Activated CD4-positive, alpha-beta T cell treated with anti-CD3 and anti-CD28 coated beads, Interleukin-2, amount 50 U/mL, for 48 hours (primary cell): ENCODE measurements around the gene GLRX5.

Source experiments
- DNase-seq, 2 experiments: peaks; one replicate each; pipeline ENCODE4 v3.0.0-alpha.2; 2020

Gene GLRX5

GRCh38 chr14:95518045-95518751 lies 16.7 kb upstream of the GLRX5 start:
- DNase-seq, result no peak

DNA sequence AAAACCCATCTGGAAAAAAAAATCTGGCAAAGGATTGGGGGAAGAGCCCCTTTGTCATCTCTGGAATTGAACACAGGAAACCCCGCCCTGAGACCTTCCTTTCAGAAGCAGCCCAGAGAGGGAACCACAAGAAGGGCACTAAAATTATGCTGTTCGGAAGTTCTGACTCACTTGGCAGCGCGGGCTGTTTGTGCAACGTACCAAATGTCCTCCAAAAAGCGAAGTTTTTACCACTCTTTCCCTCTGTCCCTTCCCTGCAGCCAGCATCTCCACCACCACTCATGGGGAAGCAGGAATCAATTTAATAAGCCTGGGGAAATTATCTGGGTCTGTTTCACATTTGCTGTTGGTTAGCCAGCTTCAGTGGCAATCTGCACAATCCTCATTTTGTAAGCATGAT lies 15.2 kb upstream of the GLRX5 start:
- DNase-seq, result peak; percentile 71 to 80

DNA sequence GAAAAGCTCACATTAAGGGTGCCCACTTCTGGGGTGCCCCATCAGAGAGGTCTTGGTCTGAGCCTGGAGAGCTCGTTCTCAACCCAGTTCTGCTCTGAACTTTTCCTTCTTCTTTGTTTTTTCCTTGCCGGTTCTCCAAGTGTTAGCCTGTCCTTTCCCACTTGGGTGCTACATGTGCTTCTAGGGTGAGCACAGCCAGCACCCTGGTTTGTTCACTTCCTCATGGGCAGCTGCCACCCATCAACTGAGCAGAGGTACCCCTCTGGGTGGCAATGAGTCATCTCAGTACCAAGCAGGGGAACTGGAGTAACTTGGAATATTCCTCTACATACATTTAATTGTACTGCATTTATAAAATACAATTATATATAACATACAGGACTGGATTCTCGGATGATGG lies 14.5 kb upstream of the GLRX5 start:
- peak in 1 of 2 experiments; percentile 19 for DNase-seq

DNA sequence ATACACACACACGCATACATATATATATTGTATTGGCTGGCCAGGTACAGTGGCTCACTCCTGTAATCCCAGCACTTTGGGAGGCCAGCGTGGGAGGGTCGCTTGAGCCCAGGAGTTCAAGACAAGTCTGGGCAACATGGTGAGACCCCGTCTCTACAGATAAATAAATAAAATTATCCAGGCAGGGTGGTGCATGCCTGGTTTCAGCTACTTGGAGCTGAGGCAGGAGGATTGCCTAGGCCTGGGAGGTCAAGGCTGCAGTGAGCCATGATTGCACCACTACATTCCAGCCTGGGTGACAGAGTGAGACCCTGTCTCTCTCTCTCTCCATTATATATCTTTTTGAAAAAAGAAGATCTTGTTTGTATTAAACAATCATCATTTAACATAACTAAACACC lies 13.8 kb upstream of the GLRX5 start:
- DNase-seq, result no peak

DNA sequence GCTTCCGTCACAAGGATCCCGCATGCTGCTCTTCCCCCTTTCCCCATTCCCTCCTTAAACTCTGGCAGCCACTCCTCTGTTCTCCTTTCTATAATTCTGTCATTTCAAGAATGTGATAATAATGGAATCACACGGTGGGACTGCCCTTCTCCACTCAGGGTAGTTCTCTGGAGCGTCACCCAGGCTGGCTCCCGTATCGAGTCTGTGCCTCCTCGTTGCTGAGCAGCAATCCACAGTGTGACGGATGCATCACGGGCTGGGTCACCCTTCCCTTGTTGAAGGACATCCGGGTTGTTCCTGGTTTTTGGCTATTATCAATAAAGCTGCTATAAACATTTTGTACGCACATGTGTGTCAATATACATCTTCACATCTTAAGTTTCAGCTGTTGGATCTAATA lies 12.7 kb upstream of the GLRX5 start:
- DNase-seq, result no peak

GRCh38 chr14:95522556-95522955 lies 12.3 kb upstream of the GLRX5 start:
- DNase-seq, result no peak

DNA sequence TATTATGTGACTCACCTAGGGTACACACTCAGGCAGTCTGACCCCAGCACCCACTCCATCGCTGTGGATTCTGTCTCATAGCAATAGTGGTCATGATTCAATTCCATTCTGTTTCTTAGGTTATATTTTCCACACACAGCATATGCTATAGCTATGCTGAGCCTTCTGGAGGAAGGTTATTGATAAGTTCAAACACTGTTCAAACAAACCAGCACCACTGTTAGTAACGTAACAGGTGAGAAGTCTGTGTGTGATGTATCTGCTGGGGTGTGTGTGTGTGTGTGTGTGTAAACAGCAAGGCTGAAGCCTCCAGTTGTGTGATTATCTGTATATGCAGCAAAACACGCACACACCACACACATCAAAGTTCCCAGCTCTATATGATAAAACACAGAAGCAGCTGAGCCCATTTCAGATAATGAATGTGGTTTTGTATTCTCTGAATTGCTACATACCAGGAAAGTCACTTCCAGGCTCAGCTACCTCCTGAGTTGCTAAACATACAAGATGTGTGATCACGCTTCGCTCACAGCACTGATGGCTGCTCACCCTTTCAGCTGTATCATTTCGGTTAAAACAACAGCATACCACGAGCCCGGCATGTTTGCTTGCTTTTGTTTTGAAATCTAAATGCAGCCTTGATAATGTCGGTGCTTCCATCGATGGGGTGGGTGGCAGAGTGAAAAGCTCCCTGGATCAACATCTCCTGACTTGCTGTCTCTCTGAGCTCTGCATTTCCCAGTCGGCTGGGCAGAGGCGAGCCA lies 11.6 kb upstream of the GLRX5 start:
- DNase-seq, result peak; percentile 59 to 70

GRCh38 chr14:95523815-95524448 lies 10.9 kb upstream of the GLRX5 start:
- peak; percentile 45 to 56 for DNase-seq

DNA sequence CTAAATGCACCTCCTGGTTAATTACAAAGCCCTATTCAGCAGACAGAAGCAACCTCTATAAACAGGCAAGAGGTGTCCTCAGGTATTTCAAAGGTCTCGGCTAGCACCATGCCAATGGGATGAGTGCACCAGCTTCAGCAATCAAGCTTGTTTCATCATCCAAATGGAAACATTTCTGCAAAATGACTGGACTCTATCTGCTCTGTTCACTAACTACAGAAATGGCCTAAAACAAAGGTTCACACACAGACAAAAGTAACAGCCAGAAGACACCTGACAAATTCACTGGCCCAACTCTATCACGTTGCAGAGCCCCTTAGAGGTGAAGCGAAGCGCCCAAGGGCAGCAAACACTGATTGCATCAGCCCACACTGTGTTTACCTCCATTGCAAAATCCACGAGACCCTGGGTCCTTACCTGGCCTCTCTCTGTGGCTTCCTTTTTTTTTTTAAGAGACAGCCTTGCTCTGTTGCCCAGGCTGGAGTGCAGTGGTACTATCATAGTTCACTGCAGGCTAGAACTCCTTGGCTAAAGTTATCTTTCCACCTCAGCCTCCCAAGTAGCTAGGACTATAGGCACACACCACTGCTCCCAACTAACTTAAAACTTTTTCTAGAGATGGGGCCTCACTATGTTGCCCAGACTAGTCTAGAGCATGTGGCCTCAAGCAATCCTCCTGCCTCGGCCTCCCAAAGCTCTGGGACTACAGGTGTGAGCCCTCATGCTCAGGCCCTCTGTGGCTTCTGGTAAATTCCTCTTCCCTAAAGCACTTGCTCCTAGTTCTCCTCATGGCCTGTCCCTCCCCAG lies 9.9 kb upstream of the GLRX5 start:
- no peak for DNase-seq

DNA sequence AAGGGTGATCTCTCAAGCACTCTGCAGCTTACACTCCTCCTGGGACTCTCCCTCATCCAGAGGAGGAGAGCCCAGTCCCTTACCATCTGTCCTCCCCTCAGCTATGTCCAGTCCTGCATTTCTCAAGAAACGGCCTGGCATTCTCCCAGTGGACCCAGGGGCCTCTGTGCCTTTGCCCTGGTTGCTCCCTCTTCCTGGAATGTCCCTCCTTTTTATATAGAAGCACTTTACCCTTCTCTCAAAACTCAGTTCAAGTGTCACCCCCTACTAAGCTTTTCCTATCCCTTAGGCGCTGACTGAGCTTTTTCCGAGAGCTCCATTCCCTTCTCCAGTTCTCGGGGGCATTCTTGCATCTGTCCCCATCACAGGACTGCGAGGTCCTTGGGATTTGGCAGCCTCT lies 8.9 kb upstream of the GLRX5 start:
- no peak for DNase-seq

- no peak for DNase-seq
Measured at GRCh38 chr14:95526483-95527386, 8.1 kb upstream of the GLRX5 start.

DNA sequence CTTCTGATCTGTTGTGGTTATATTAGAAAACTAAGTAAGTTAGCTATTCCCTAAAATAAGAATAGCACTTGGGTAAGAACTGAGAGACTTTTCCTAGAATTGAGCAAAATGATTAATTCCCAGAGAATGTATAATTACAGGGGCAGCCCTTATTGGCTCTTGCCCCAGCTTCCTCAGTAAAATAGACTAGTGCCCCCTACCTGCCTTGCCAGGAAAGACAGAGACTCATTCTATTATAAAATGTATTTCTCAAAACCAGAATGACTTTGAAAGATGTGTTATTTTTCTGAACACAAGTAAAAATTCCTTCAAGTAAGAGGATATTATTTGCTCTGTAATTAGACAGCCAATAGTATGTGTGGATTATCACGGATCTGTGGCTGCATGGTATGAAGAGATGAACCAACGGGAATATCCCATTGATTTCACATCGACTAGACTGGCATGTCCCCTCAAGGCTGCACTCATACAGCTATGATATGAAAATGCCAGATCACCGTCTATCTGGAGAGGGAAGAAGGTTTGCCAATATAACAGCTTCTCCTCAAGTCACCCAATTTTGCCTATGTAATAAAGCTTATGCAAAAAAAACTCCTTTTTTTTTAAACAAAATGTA lies 7.4 kb upstream of the GLRX5 start:
- DNase-seq, result peak; percentile 62 to 73

DNA sequence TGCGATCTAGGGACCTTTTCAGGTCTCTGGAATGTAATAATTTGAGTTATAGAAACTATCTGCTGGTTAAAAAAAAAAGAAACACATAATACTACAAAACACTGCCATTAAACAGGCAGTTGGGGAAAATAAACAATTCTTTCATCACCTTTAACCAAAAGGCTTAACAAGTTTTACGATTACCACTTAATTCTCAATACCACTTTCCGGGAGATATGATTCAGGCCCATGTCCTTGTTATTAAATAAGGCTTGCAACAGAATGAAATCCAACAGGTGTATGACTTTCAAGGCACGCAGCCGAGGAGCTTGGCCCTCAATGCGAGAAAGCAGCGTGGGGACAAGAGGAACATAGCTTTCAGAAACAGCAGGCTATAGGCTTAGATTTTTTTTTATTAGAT lies 5.6 kb upstream of the GLRX5 start:
- no peak for DNase-seq

DNA sequence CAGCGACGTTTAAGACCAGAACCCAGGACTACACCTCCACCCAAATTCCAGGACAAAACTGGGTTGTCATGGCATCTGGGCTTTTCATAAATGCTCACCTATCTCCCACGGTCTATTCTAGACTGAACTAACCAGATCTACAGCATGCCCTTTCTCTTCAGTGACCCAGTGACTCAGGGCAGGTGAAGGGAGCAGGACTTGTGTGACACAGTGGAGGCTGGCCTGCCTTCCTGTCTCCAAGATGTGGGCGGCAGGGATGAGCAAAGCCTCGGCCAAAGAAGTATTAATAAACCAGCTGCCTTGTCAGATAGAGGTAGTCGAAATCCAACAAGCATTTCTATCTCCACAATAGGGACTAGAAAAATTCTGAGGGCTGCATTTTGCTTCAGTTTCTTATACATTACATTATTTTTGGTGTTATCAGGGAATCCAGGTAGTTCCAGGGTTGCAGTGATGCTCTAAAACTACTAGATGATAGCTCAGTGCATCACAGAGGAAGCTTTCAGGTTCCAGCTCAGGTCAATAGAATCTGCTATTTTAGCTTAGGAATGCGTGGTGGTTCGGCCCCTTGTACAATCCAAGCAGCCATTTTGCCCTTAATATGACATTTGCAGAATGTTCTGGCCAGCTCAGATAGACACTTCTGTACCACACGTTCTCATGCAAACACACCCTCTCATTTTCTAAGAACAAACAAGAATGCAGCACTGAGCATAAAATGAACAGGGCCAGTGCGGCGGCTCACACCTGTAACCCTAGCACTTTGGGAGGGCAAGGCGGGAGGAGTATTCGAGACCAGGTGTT lies 4.2 kb upstream of the GLRX5 start:
- no peak for DNase-seq

DNA sequence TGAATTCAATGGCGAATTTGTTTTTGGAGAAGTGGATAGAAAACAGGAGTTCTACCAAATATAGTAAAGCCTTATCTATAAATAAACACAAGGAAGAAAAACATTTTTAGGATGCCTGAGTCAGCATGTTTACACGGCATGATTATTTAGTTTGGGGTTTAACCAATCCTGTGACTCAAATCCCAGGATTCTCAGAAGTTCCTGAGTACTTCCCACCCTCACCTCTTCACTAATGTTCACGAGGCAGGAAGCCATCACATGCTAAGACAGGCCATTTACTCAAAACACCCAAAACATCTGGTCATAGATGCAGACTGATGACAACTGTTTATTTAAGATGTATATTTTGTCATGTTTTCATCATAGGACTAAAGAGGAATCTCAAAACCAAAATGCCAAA lies 3.4 kb upstream of the GLRX5 start:
- DNase-seq, result no peak

DNA sequence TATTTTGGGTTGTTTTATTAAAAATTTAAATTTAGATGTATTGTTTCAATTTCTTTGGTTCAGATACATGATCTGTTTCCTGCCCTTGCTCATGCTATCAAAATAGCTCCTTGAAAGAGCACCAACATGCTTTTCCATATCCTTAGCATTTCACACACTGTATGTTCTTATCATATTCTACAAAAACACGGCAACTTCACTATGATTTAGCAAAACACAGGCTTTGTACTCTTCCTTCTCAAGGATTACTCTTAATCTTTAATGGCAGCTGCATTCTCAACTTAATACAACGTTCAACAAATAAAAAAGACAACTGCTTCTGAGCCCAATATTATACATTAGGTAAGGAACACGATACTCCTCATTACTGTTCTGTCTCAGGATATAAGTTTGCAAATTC lies 2.9 kb upstream of the GLRX5 start:
- no peak for DNase-seq

- peak in 1 of 2 experiments; percentile 28 for DNase-seq
Measured at GRCh38 chr14:95533391-95533821, 1.4 kb upstream of the GLRX5 start.

DNA sequence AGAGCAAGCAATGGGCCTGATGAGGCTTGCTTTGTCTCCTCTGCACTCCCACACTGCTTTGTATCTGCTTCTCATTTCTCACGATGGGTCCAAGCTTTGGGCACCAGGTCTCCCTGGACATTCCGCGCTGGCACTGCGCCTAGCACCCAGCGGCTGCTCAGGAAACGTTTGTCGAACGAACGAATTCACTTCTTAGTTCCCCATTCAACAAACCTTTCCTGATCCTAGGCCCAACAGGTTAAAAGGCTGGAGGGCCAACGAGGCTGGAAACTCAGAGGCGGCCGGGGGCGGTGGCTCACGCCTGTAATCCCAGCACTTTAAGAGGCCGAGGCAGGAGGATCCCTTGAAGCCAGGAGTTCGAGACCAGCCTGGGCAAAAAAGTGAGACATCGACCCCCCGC lies 1.0 kb upstream of the GLRX5 start:
- DNase-seq, result no peak

GRCh38 chr14:95535226-95536021 lies 574 bp downstream of the GLRX5 start:
- no peak for DNase-seq
